Forelimb muscle (tissue), 1 donor: ENCODE results near the gene TRPV2. TPM values are rescaled to one million over a fixed set of nuclear protein-coding genes. Genes with fewer than 3 reads are reported as not detected.

Experiments used
- DNase-seq: peaks from one replicate; pipeline ENCODE4 v3.0.0-alpha.2; 2013; ENCODE audit warnings: low read depth
- polyA plus RNA-seq: library from polyadenylated mRNA; unstranded; fragments of 120-200 nt; gene quantifications from one replicate; pipeline ENCODE4 v1.2.1, GENCODE V29; 2013; ENCODE audit not compliant: insufficient read length

Gene TRPV2
- polyA plus RNA-seq, 1 donor: 4.5 TPM

- no peak for DNase-seq
Observed at GRCh38 chr17:16455997-16456741, 40.8 kb downstream of the TRPV2 start.

- DNase-seq: no peak
Observed at GRCh38 chr17:16456742-16457316, 41.5 kb downstream of the TRPV2 start.

GRCh38 chr17:16459271-16459670 is 43.9 kb downstream of the TRPV2 start:
- no peak for DNase-seq

GRCh38 chr17:16459855-16460550 is 44.6 kb downstream of the TRPV2 start:
- no peak for DNase-seq

- no peak for DNase-seq
Observed at GRCh38 chr17:16460796-16461605, 45.6 kb downstream of the TRPV2 start.

GRCh38 chr17:16461606-16461866 is 46.2 kb downstream of the TRPV2 start:
- DNase-seq: no peak

GRCh38 chr17:16462070-16462864 is 46.9 kb downstream of the TRPV2 start:
- DNase-seq: no peak

- no peak for DNase-seq
Observed at GRCh38 chr17:16463358-16464302, 48.3 kb downstream of the TRPV2 start.

GRCh38 chr17:16464303-16465051 is 49.1 kb downstream of the TRPV2 start:
- DNase-seq: no peak

GRCh38 chr17:16465052-16465312 is 49.6 kb downstream of the TRPV2 start:
- no peak for DNase-seq

GRCh38 chr17:16465861-16466338 is 50.5 kb downstream of the TRPV2 start:
- no peak for DNase-seq

- no peak for DNase-seq
Observed at GRCh38 chr17:16466407-16466806, 51.0 kb downstream of the TRPV2 start.

GRCh38 chr17:16467044-16467443 is 51.7 kb downstream of the TRPV2 start:
- no peak for DNase-seq

GRCh38 chr17:16467886-16468285 is 52.5 kb downstream of the TRPV2 start:
- DNase-seq: no peak

GRCh38 chr17:16468428-16468992 is 53.1 kb downstream of the TRPV2 start:
- no peak for DNase-seq

GRCh38 chr17:16470265-16470664 is 54.9 kb downstream of the TRPV2 start:
- no peak for DNase-seq

GRCh38 chr17:16471295-16471694 is 55.9 kb downstream of the TRPV2 start:
- DNase-seq: no peak

GRCh38 chr17:16472539-16472938 is 57.2 kb downstream of the TRPV2 start:
- no peak for DNase-seq
